Subcutaneous abdominal adipose tissue (tissue), 5 donors: Measurements from ENCODE around the gene MRPL2.
"Not testable (repeated sequence)": the region's sequence is repeated elsewhere in the genome, so short reads cannot be mapped to it uniquely, and the experiment has no call there.

ENCODE experiments used
- H3K27ac ChIP-seq: one replicate; pipeline ENCODE4 v1.7.0; 2013; ENCODE audit warnings: low read depth, mild to moderate bottlenecking, inconsistent platforms, low read length, moderate library complexity
- H3K27me3 ChIP-seq, 5 donors: one replicate each; pipeline ENCODE4 v1.7.0; 2013; ENCODE audit warnings: low read length in 5 of 5, inconsistent platforms in 1 of 5; ENCODE audit not compliant: control insufficient read depth in 5 of 5, insufficient read depth in 4 of 5
- H3K36me3 ChIP-seq, 5 donors: one replicate each; pipeline ENCODE4 v1.7.0; 2013; ENCODE audit warnings: low read length in 5 of 5; ENCODE audit not compliant: control insufficient read depth in 5 of 5, insufficient read depth in 5 of 5
- H3K4me1 ChIP-seq, 5 donors: one replicate each; pipeline ENCODE4 v1.7.0; 2013; ENCODE audit warnings: low read length in 5 of 5, mild to moderate bottlenecking in 3 of 5, moderate library complexity in 1 of 5; ENCODE audit not compliant: control insufficient read depth in 5 of 5, insufficient read depth in 5 of 5
- H3K4me3 ChIP-seq, 5 donors: one replicate each; pipeline ENCODE4 v1.7.0; 2013; ENCODE audit warnings: low read length in 5 of 5, low read depth in 1 of 5
- H3K9ac ChIP-seq, 5 donors: one replicate each; pipeline ENCODE4 v1.7.0; 2013; ENCODE audit warnings: low read length in 5 of 5, mild to moderate bottlenecking in 4 of 5, moderate library complexity in 3 of 5
- H3K9me3 ChIP-seq, 5 donors: one replicate each; pipeline ENCODE4 v1.7.0; 2013; ENCODE audit warnings: low read length in 5 of 5; ENCODE audit not compliant: control insufficient read depth in 5 of 5
- donor health status: healthy.
- donor health status: healthy.
- donor health status: healthy.
- donor health status: healthy.
- donor health status: healthy.

The MRPL2 gene

DNA sequence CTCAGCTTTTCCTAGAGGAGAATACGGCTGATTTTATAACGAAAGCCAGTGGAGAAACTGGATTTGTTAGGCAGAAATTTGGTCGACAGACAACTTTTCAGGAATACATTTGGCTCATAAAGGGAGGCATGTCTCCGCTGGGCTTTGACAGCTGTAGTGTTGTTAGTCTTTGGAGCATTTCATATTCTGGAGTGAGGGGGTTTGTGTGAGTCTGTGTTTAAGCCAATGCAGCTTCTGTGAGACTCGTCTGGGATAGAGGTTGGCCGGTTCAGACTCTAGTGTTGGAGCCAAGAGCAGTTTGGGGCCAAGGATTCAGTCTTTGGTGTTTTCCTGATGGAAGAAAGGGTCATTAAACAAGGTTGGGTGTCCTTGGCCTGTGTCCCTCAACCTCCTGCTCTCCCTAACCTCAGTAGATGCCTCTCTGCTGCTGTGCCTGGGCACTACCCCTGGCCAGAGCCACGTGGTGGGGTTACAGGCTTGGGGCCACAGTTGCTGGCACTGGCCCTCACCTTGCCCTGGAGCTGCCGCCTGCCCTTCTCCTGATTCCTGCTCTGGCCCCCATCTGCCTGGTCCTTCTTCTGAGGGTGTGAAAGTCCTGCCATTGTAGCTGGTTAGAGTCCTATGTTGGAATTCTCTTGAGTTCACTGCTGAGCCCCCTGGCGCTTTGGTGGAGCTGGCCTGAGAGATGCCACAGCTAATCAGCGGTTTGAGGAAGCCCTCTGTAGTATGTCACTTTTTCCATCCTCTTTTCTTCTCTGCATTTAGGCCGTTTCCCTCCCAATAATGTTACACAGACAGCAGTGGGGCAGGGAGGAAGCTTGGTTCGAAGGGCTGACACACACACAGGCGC, 23.8 kb upstream of the MRPL2 start:
- H3K9me3 ChIP-seq = no peaks in the 10 kb centered on the region
- no peak overlapping the region for H3K9ac ChIP-seq
- H3K36me3 ChIP-seq = no peaks in the 10 kb centered on the region
- H3K27ac ChIP-seq = no peak overlapping the region
- H3K27me3 ChIP-seq = no peaks in the 10 kb centered on the region
- H3K4me3 ChIP-seq = no peak overlapping the region
- peaks cover 0 to 2% (median 0%) of the 10 kb centered on the region in 5 donors for H3K4me1 ChIP-seq

- not testable (repeated sequence) for H3K27ac ChIP-seq, H3K4me1 ChIP-seq, H3K36me3 ChIP-seq, H3K9ac ChIP-seq, H3K9me3 ChIP-seq, H3K4me3 ChIP-seq
- H3K27me3 ChIP-seq = peaks cover under 1 to 10% (median 3%) of the 10 kb centered on the region in 5 donors
These were observed 22.7 kb upstream of the MRPL2 start for GRCh38 chr6:43081922-43082321.

GRCh38 chr6:43081043-43081442, 21.8 kb upstream of the MRPL2 start:
- Histone ChIP-seq H3K4me3 (no peak overlapping the region), H3K27me3 (peaks cover 2 to 17% (median 9%) of the 10 kb centered on the region in 5 donors), H3K4me1 (peaks cover 2 to 10% (median 9%) of the 10 kb centered on the region in 5 donors), H3K9ac (no peak overlapping the region), H3K27ac (no peak overlapping the region), H3K36me3 (no peaks in the 10 kb centered on the region), H3K9me3 (no peaks in the 10 kb centered on the region)

DNA sequence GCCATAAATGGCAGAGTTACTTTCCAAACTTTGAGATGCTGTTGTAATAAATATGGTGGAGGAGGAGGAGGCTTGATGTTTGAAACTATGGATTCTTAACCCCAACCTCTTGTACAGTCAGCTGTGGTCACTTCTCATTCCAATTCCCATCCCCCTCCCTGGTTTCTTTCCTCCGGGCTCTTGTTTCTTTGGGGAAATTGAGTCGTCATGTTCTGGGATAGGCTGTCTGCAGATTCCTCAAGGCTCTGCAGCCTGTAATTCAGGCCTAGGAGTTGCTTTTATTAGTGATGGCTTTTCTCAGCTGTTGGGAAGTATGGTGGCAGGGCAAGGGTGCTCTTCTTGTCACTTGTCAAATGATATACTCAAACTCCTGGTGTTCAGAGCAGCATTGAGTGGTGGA, 19.5 kb upstream of the MRPL2 start:
- H3K4me1 ChIP-seq = peaks cover 0 to 15% (median 13%) of the 10 kb centered on the region in 5 donors
- no peak overlapping the region for H3K27ac ChIP-seq

DNA sequence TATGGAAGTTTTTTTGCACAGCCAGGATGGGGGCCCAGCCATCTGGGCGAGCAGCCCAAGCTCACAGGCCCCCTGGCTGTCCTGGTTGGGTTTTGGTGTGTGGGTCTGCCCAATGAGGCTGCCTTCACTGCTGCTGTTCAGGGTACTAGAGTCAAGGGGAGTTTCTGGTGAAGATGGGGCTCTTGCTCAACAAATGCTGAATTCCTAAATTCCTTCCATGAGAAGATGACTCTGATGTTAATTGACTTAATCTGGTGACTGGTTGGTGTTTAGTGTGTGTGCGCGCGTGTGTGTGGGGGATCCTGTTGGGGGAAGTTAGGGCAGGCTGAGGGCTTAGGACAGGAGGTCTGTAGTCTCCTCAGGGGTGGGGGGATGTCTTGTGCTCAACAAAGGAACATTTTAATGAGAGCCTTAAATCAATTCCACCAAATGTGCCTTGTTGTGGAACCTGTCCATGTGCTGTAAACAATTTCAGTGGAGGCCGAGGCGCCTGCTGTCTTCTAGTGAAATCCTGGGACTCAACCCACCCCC, 18.8 kb upstream of the MRPL2 start:
- Histone ChIP-seq H3K9ac (no peak overlapping the region), H3K36me3 (peaks cover 0 to 18% (median 16%) of the 10 kb centered on the region in 5 donors), H3K4me1 (peaks cover 0 to 15% (median 13%) of the 10 kb centered on the region in 5 donors), H3K27ac (no peak overlapping the region), H3K9me3 (no peaks in the 10 kb centered on the region), H3K4me3 (no peak overlapping the region), H3K27me3 (peaks cover 2 to 22% (median 15%) of the 10 kb centered on the region in 5 donors)

More for the DNA sequence above, 19.5 kb upstream of the MRPL2 start:
- no peaks in the 10 kb centered on the region for H3K9me3 ChIP-seq
- H3K36me3 ChIP-seq = peaks cover 0 to 12% (median 11%) of the 10 kb centered on the region in 5 donors
- peaks cover 2 to 22% (median 15%) of the 10 kb centered on the region in 5 donors for H3K27me3 ChIP-seq
- H3K4me3 ChIP-seq = no peak overlapping the region
- no peak overlapping the region for H3K9ac ChIP-seq

DNA sequence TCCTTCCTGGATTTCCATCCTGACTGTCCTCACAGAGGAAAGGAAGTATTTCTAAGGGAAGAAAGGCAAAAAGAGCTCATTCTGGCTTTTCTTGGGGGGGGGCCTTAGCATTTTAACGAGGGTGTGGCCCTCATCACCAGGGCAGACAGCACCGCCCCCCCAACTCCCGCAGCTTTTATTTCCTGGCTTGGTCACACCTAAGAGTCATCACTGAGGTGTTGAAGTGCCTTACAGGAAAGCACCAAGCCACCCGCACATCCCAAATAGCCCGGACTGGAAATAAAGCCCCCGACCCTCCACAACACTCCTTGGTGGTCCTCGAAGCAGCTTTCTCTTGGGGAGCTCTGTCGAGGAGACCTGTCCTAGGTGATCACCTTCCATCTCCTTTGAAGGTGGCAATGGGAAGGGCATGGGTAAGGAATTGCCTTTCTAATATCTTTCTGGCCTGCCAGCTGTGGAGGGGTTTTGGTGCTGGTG, 18.1 kb upstream of the MRPL2 start:
- H3K27me3 ChIP-seq = peaks cover 2 to 22% (median 15%) of the 10 kb centered on the region in 5 donors
- peaks cover 2 to 25% (median 22%) of the 10 kb centered on the region in 5 donors for H3K36me3 ChIP-seq
- H3K9ac ChIP-seq = peak overlapping the region in 1 of 5 donors; percentile 47
- H3K9me3 ChIP-seq = no peaks in the 10 kb centered on the region
- H3K27ac ChIP-seq = no peak overlapping the region
- H3K4me3 ChIP-seq = peak overlapping the region in 3 of 5 donors; percentile 51 to 61 (median 51)
- peaks cover 0 to 15% (median 13%) of the 10 kb centered on the region in 5 donors for H3K4me1 ChIP-seq

DNA sequence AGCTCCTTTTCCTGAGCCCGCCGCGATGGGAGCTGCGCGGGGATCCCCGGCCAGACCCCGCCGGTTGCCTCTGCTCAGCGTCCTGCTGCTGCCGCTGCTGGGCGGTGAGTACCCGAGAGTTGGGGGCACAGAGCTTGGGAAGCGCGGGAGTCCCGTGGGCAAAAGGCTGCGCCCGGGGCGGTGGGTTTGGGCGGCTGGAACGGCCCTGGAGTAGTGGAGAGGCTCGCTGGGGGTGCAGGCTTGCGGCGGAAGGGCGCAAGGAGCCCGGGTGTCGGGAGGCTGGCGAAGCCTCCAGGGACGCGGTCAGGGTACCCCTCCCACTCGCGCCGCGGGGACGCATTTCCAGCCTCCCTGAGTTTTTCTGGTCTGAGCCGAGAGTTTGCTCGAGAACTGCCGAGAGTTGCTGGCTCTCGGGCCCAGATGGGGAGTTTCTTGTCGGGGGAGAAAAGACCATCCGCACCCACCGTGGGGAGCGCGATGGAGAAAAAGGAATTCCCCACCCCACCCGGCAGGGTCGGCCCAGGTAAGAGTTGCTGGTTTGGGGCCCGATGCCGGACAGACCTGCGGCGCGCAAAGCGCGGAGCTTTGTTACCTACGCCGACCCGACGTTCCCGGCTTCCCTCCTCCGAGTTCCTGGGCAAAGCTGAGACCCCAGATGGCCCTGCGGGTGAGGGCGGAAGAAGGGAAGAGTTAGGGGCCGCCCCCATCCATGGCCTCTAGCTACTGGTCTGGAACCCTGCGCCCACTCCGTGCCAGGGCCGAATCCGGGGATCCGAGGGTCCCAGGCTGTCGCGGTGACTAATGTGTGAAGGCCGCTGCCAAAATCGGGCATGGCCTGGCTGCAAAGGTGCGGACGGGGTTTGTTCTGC, 17.5 kb upstream of the MRPL2 start:
- peak overlapping the region in 2 of 5 donors; percentile 39 to 47 for H3K9ac ChIP-seq
- H3K27ac ChIP-seq = no peak overlapping the region
- H3K4me1 ChIP-seq = peaks cover 0 to 15% (median 13%) of the 10 kb centered on the region in 5 donors
- peaks cover 2 to 22% (median 15%) of the 10 kb centered on the region in 5 donors for H3K27me3 ChIP-seq
- no peaks in the 10 kb centered on the region for H3K9me3 ChIP-seq
- peaks cover 2 to 31% (median 29%) of the 10 kb centered on the region in 5 donors for H3K36me3 ChIP-seq
- H3K4me3 ChIP-seq = peak overlapping the region in 4 of 5 donors; percentile 51 to 61 (median 53)

- peak within 1 kb of the TSS in 2 of 5 donors; percentile 39 to 47 for H3K9ac ChIP-seq
- peaks cover 2 to 40% (median 35%) of the 10 kb centered on the region in 5 donors for H3K36me3 ChIP-seq
- peaks cover 2 to 22% (median 15%) of the 10 kb centered on the region in 5 donors for H3K27me3 ChIP-seq
- peaks cover 0 to 15% (median 13%) of the 10 kb centered on the region in 5 donors for H3K4me1 ChIP-seq
- H3K9me3 ChIP-seq = no peaks in the 10 kb centered on the region
- H3K27ac ChIP-seq = no peak within 1 kb of the TSS
- H3K4me3 ChIP-seq = peak within 1 kb of the TSS in 4 of 5 donors; percentile 51 to 61 (median 53)
These were observed 16.6 kb upstream of the MRPL2 start, which contains the start of gene PTK7 for GRCh38 chr6:43075670-43076463. PTK7 (plus strand) TSS chr6:43076314; CDS start chr6:43076489, 175 bp downstream.
